ENCODE measurements around the gene CACNG4.

Gene CACNG4

GRCh38 chr17:66945147-66945835 lies 19.2 kb upstream of the CACNG4 start:
- no peak for DNase-seq

DNA sequence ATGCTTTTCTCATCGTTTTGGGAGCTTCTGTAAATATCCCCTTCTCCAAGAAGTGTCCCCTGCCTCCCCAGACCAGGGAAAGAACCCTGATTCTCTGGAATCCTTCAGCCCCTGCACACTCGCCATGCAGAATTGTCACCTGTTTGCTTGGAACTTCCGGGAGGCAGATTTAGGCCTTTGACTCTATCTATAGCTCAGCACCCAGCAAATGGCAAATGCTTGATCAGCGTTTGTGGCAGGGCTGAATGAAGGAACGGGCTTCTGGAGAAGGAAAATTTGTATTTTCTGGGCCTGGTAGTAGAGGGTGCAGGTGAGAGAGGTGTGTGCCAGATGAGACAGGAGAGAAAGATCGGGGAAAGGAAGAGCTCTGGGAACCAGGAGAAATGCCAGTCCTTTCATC lies 18.3 kb upstream of the CACNG4 start:
- no peak for DNase-seq

- DNase-seq, result no peak
Measured at GRCh38 chr17:66947311-66947710, 17.2 kb upstream of the CACNG4 start.

DNA sequence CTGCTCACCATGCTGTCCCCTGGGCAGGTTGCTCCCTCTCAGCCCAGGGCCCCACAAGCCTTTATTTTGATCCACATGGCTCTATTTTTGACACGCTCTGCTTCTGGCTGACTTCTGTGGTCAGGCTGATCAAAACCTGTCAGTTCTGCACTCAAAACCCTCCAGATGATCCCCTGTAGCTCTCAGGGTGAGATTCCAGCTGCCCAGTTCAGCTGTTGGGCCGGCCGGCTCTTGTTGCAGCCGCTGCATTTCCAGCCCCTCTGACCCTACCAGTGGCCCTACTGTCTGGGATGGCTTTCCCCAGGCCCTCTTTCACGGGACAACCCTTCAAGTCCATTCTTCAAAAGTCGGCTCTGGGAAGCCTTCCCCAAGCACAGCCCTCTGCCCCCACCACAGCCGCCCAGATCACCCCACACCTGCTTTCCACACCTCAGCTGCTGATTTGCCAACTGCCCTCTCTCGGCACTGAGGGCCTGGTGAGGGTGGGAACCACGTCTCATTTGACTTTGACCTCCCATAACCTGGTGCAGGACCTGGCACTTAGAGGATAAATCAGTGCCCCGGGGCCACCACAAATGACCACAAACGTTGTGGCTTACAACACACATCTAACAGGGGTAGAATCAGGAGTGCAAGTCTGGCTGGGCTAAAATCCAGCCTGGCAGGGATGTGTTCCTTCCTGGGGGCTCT lies 16.3 kb upstream of the CACNG4 start:
- DNase-seq, result no peak

DNA sequence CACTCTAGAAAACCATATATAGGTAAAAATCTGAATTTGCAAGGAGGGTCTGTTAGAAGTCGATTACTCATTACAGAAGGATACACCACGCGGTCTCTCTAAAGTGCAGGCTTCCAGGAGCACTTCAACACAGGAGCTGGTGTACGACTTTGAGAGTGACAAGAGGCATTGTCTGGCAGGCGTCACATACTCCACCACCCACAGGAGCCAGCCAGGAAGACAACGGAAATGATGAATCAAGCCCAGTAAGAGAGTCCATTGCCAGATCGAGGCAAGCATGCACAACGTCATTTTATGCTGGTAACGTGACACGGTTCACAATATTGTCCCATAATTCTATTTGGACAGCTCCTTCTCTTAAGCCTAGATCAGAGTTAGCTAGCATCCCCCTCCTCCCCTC lies 15.0 kb upstream of the CACNG4 start:
- DNase-seq, result no peak

- DNase-seq, result no peak
Measured at GRCh38 chr17:66950325-66950724, 14.2 kb upstream of the CACNG4 start.

DNA sequence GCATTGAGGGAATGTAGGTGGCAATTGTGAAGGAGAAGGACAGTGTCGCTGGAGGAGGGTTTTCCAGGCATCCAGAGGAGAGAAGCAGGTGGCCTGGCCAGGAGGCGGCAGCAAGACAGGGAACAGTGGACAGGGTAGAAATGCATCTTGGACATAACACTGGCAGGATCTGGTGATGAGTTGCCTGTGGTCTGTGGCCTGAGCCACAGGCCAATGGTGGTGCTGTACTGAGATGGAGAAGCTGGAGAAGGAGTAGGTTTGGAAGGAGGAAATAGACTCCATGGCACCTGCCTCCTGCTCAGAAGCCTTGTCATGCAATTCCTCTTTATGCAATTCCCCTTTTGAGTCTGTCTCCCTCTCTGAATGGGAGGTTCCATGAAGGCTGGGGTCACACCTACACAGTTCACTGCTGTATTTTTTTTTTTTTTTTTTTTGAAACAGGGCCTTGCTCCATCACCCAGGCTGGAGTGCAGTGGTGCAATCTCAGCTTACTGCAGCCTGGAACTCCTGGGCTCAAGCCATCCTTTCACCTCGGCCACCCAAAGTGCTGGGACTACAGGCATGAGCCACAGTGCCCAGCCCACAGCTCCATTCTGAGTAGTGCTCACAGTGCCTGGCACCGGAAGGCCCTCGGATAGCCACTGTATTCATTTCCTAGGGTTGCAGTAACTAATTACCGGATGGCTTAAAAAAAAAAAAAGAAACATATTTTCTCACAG lies 13.5 kb upstream of the CACNG4 start:
- DNase-seq, result no peak

GRCh38 chr17:66951605-66951953 lies 12.9 kb upstream of the CACNG4 start:
- no peak for DNase-seq

- DNase-seq, result no peak
Measured at GRCh38 chr17:66952031-66952524, 12.4 kb upstream of the CACNG4 start.

- DNase-seq, result no peak
Measured at GRCh38 chr17:66952681-66953629, 11.6 kb upstream of the CACNG4 start.

- no peak for DNase-seq
Measured at GRCh38 chr17:66953630-66954020, 10.9 kb upstream of the CACNG4 start.

DNA sequence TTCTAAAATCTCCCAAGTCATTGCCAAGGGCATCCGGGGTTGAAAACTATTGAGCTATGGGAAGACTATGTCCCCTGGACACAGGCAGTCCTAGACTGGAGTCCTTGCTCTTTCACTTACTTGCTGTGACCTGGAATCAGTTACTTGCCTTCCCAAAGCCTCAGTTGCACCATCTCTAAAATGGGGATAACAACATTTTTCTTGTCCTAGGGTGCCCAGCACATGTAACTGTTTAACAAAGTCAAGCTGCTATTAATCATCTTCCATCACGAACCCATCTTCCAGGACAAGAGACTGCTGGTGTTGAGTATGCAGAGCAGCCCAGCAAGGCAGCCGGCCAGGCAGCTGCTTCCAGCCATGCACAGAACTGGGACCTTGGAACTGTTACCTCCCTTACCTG lies 9.9 kb upstream of the CACNG4 start:
- no peak for DNase-seq

- no peak for DNase-seq
Measured at GRCh38 chr17:66955821-66956220, 8.7 kb upstream of the CACNG4 start.

DNA sequence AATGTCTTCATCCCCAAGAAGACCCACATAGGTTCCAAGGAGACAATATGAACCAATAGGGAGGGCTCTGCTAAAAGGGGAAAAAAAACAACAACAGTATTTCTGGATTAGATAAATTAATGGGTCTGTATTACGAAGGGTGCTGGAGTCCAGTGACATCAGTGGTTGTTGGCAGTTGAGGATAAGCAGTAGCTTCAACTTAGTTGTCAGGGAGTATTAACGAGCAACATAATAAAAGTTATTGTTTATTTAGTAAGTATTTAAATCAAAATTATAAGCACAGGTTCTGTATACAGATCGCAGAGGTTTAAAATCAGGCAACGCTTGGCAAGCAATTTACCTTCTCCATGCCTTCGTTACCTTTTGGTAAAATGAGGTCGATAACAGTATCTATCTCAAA lies 7.6 kb upstream of the CACNG4 start:
- DNase-seq, result no peak

- DNase-seq, result no peak
Measured at GRCh38 chr17:66957343-66957742, 7.2 kb upstream of the CACNG4 start.

DNA sequence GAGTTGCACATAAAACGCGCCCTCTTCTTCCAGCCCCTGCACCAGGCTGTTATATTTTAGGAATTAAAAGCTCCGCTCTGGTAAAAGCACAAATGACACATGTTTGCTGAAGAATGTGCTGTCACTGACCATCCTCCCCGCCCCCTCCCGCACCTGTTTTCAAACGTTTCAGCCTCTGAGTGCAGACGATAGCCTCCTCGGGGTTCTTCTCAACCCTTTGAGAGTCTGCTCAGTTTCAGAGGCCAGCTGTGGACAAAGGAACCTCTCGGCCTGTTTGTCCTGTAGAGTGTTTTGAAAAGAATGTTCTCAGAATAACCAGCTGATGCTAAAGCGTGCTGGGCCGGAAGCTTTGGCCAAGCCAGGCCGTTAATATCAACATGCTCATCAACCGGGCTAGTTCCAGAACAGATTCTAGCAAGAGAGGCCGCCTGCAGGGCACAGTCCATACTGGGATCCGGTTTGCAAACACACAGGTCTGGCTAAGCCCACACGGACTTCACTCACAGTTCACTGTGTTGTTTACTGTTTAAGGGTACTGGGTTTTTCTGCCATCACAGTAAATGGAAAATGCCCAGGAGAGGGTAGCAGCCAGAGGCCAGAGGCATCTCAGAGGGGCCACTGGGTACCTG lies 6.4 kb upstream of the CACNG4 start:
- DNase-seq, result no peak

DNA sequence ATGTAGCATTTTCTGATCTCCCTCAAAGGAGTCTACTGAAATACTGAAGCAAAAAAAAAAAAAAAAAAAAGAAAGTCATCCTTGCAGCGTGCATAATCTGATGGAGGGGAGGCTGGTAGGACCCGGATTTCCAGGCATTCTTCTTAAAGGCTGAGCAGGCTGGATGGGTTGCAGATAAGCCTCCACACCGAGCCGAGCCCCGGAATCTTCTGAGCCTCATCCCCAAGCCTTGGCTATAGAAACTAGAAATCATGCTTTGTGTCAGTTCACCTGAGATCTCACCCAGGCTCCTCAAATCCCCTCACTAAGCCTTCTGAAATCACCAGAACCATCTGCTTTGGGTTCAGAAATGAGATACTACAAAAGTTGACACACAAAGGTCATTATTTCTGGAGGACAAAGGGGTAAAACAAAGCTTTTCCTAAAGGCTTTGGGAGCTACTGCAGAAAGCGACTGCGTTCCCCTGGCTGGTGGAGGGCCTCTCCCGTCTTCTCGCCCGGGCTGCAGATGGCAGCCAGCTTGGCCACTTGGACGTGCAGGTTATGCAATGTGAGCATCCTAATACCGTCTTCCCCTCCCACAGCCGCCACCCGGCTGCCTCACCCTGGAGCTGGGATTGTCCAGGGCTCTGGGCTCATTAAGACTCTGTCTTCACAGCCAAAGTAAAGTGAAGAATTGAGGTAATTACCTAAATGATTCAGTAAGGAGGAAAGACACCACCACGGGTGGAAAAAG lies 4.7 kb upstream of the CACNG4 start:
- no peak for DNase-seq

DNA sequence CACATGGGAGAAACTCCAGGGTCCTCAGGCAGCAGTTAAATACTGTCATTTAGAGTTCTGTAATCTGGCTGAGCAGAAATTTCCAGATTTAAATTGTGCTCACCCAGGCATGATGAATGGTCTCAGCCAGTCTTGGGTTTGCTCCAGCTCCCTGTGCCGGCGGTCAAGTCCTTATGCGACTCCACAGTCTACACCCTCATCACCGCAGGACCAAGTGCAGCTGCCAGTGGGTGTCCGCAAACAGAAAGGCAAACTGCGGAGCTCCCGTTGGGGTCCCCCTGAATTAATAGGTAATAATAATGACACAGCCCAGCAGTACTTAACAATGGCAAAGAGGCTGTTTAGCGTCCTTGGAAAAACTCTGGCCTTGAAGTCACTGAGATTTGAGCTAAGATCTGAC lies 3.9 kb upstream of the CACNG4 start:
- no peak for DNase-seq

DNA sequence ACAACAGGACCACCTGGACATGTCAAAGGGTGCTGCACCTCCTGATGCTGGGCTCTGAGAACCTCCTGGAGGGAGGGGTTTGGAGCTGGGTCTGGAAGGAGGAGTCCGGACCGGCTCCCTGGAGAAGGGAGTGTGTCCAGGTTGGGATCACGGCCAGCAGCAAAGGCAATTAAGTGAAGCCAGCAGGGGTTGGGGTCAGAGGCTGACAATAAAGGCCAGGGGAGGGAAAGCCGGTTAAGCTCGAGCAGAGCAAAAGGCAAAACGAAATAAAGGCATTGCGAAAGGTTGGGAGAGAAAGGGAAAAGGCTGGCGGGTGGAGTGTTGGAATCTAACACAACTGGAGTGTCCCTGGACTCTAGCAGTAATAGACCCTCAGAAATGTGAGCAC lies 992 bp upstream of the CACNG4 start:
- DNase-seq, result no peak

- no peak for DNase-seq
Measured at GRCh38 chr17:66964930-66965800, 658 bp downstream of the CACNG4 start.

- DNase-seq, result no peak
Measured at GRCh38 chr17:66965801-66966262, 1.3 kb downstream of the CACNG4 start.
